Spleen (tissue), 7 donors: Measurements from ENCODE around the gene BLM.

ENCODE experiments used
- CTCF ChIP-seq, 11 experiments: fragments of 200-600 bp in 7 of 11; fragments of 450-650 bp in 4 of 11; sonication (generic) in 4 of 11; IDR thresholded peaks in 8 of 11; conservative IDR thresholded peaks in 3 of 11; 1 replicate in 7 of 11; 2 replicates in 4 of 11; pipeline versions ENCODE4 v1.4.0 to v1.8.0; 2016 to 2021; ENCODE audit warnings: antibody characterized with exemption in 11 of 11, inconsistent platforms in 4 of 11, mild to moderate bottlenecking in 1 of 11
- POLR2A ChIP-seq, 3 donors: fragments of 450-650 bp; IDR thresholded peaks; one replicate each; pipeline ENCODE4 v1.5.1; 2017; ENCODE audit warnings: antibody characterized with exemption in 3 of 3, mild to moderate bottlenecking in 1 of 3
- POLR2AphosphoS5 ChIP-seq, 3 donors: sonication (generic); formaldehyde crosslinking; IDR thresholded peaks; one replicate each; pipeline ENCODE4 v1.5.1; 2017; ENCODE audit warnings: antibody characterized with exemption in 3 of 3
- donor health status: DM: no; HTN: no; CAD: no; lungs with moderate emphysema.
- donor health status: DM: no; HTN: no; CAD: no.
- donor health status: DM: no; HTN: no; CAD: no.

DNA sequence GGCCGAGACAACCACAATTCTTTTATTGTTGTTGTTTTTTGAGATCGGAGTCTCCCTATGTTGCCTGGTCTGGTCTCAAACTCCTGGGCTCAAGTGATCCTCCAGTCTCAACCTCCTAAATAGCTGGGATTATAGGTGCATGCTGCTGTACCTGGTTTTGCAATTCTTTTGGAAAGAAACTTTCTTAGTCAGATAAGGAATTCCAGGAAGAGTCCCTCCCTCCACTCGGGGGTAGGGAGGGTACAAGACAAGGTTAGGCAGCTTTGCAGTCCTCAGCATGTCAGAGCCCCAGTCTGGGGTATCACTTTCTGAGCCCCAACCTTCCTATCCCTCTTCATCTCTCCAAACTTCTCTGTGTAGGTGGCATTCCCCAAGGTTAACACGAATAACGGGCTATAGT is 117.5 kb downstream of the BLM start:
- TF ChIP-seq POLR2AphosphoS5 (IDR thresholded peaks at IDR 0.05) (no peak), CTCF (IDR thresholded peaks at IDR 0.05 in 8 of 11, conservative IDR thresholded peaks at IDR 0.05 in 3 of 11) (no peak), POLR2A (IDR thresholded peaks at IDR 0.05) (no peak)
